ENCODE measurements around the gene MLPH. TPM values are rescaled to one million over a fixed set of nuclear protein-coding genes. Genes with fewer than 3 reads are reported as not detected.

MLPH gene
- total RNA-seq, 1 donor from 2014 or later = 22.5 TPM

DNA sequence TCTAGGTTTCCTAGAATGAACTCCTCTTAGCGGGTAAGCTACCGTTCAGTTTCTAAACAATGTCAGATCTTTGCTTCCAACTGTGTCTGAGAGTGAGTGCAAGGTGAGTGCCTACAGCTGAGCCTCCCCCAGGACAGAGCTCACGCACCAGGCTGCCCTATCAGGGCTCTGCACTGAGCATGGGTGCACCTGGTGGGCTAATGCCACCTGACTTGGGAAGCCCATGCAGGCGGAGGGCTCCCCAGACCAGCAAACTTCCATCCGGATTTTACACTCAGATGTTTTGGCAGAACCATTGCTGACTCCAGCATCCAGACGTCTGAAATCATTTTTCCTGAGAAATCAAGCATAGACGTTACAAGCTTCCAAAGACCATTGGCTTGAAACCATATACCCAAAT, 16.1 kb upstream of the MLPH start:
- Mint-ChIP-seq H3K36me3 (ENCODE audit: unreplicated experiment) (no peaks in the 10 kb centered on the region), H3K27ac (ENCODE audit: unreplicated experiment) (no peak overlapping the region), H3K4me1 (ENCODE audit: unreplicated experiment) (peaks cover 19% of the 10 kb centered on the region), H3K27me3 (ENCODE audit: unreplicated experiment) (no peaks in the 10 kb centered on the region), H3K4me3 (ENCODE audit: unreplicated experiment) (no peak overlapping the region), H3K9me3 (ENCODE audit: unreplicated experiment) (peaks cover 4% of the 10 kb centered on the region)
- no peak for DNase-seq (ENCODE audit: extremely low spot score, unreplicated experiment)
- TF ChIP-seq, protein P1, sequence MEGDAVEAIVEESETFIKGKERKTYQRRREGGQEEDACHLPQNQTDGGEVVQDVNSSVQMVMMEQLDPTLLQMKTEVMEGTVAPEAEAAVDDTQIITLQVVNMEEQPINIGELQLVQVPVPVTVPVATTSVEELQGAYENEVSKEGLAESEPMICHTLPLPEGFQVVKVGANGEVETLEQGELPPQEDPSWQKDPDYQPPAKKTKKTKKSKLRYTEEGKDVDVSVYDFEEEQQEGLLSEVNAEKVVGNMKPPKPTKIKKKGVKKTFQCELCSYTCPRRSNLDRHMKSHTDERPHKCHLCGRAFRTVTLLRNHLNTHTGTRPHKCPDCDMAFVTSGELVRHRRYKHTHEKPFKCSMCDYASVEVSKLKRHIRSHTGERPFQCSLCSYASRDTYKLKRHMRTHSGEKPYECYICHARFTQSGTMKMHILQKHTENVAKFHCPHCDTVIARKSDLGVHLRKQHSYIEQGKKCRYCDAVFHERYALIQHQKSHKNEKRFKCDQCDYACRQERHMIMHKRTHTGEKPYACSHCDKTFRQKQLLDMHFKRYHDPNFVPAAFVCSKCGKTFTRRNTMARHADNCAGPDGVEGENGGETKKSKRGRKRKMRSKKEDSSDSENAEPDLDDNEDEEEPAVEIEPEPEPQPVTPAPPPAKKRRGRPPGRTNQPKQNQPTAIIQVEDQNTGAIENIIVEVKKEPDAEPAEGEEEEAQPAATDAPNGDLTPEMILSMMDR (IDR thresholded peaks at IDR 0.05) = no peak

DNA sequence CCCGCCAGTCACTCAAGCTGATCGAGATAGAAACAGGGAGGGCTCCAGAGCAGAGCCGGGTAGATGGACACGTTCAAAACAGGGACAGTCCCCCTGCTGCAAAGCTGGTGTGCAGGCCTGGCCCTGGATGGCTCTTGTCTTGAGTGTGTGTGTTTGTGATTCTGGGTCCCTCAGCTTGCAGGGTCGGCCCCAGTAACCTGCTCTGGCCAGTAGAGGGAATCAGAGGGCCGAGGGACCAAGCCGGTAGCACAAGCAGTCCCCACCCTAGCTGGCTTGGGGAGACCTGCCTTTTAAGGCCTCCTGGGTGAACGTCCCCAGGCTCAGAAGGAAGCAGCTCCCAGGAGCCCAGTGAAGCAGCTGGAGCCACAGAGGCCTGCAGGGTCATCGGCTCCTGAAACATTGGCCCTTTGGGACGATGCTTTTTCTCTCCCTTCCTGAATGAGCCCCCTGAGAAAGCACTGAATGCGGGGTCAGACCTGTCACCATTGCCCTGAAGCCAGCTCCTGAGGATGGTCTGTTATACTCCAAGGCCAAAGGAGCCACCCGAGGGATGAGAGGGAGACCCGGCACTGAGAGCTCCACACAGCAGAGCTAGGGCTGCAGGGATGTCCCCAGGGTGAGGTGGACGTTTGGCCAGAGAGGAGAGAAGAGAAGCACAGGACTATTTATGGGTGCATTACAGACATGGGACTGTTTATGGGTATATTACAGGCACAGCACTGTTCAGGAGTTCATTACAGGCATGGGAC, 15.4 kb upstream of the MLPH start:
- Mint-ChIP-seq H3K27me3 (ENCODE audit: unreplicated experiment) (no peaks in the 10 kb centered on the region), H3K36me3 (ENCODE audit: unreplicated experiment) (no peaks in the 10 kb centered on the region), H3K27ac (ENCODE audit: unreplicated experiment) (peak overlapping the region; percentile 41), H3K4me1 (ENCODE audit: unreplicated experiment) (peaks cover 17% of the 10 kb centered on the region), H3K4me3 (ENCODE audit: unreplicated experiment) (no peak overlapping the region), H3K9me3 (ENCODE audit: unreplicated experiment) (peaks cover 4% of the 10 kb centered on the region)
- DNase-seq (ENCODE audit: extremely low spot score, unreplicated experiment) = no peak
- TF ChIP-seq, protein P1 (IDR thresholded peaks at IDR 0.05) = peak; percentile 55

DNA sequence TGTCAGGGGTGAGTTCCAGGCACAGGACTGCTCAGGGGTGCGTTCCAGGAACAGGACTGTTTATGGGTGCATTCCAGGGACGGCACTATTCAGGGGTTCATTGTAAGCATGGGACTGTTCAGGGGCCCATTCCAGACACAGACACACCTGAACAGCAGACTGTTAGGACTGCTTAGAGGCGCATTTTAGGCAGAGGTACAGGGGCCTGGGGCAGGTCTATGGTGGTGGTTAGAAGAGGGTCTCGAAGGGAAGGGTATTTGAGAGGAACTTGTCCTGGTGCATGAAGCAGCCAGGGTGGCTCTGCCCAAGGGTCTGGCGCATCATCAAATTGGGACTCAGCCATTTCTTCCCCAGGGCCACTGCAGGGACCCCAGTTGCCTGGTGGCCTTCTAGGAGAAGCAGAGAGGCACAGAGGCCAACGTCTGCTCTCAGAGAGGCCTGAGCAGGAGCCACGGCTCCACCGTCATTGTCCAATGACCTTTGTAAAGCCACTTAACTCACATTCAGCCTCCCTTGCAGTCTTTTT, 14.8 kb upstream of the MLPH start:
- TF ChIP-seq, protein P1 (IDR thresholded peaks at IDR 0.05) = no peak
- Mint-ChIP-seq H3K4me3 (ENCODE audit: unreplicated experiment) (no peak overlapping the region), H3K36me3 (ENCODE audit: unreplicated experiment) (no peaks in the 10 kb centered on the region), H3K4me1 (ENCODE audit: unreplicated experiment) (peaks cover 17% of the 10 kb centered on the region), H3K27ac (ENCODE audit: unreplicated experiment) (peak overlapping the region; percentile 45), H3K9me3 (ENCODE audit: unreplicated experiment) (peaks cover 4% of the 10 kb centered on the region), H3K27me3 (ENCODE audit: unreplicated experiment) (no peaks in the 10 kb centered on the region)
- no peak for DNase-seq (ENCODE audit: extremely low spot score, unreplicated experiment)

DNA sequence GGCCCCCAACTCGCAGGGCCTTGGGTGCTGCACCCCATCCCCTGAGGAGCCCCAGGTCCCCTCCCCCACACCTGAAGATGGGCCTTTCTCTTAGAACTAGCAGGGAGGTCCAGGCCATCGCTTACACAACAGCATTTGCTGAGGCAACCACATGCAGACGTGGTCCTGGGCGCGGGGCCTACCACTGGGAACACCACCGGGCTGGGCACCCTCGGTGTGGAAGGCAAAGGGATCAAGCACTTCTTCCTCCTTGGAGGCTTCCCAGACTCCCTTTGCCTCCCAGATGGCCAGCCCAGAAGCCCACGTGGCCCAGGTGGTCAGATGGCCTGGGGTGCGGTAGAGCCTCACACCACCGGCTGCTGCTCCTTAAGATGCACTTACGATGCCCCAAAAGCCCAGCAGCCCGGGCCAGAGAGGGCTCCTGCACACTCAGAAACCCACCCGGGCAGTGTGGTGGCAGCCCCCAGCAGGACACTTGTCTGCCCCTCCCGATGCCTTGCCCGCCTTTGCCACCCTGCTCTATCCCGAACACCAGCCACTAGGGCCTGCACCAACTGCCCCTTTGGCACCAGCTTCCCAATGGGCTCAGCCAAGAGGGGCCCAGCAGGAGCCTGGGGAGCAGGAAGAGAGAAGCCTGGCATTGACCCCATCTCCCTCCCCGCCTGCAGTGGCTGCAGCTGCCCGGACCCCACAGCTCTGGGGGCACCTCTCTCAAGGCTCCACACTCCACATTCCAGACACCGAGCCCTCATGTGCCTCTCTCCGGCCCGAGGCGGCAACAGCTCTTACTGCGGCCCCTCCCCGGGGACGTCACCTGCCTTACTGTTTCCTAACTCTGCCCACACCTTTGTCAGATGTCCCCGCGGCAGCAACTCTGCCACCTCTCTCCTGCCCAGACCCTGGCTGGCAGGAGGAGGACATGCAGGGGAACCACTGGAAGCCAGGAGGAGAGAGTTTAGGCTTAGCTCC, 13.9 kb upstream of the MLPH start:
- peaks cover 17% of the 10 kb centered on the region for H3K4me1 Mint-ChIP-seq (ENCODE audit: unreplicated experiment)
- DNase-seq (ENCODE audit: extremely low spot score, unreplicated experiment) = no peak
- no peaks in the 10 kb centered on the region for H3K9me3 Mint-ChIP-seq (ENCODE audit: unreplicated experiment)
- no peak overlapping the region for H3K4me3 Mint-ChIP-seq (ENCODE audit: unreplicated experiment)
- H3K36me3 Mint-ChIP-seq (ENCODE audit: unreplicated experiment) = no peaks in the 10 kb centered on the region
- peak overlapping the region; percentile 96 for H3K27ac Mint-ChIP-seq (ENCODE audit: unreplicated experiment)
- TF ChIP-seq, protein P1 (IDR thresholded peaks at IDR 0.05) = no peak
- no peaks in the 10 kb centered on the region for H3K27me3 Mint-ChIP-seq (ENCODE audit: unreplicated experiment)

Data from osteocyte (in vitro differentiated cells).